ENCODE results near the gene MTCL1. TPM values are rescaled to one million over a fixed set of nuclear protein-coding genes. Genes with fewer than 3 reads are reported as not detected.

Gene MTCL1
- total RNA-seq, 1 experiment from 2014 or later, result 50.1 TPM

DNA sequence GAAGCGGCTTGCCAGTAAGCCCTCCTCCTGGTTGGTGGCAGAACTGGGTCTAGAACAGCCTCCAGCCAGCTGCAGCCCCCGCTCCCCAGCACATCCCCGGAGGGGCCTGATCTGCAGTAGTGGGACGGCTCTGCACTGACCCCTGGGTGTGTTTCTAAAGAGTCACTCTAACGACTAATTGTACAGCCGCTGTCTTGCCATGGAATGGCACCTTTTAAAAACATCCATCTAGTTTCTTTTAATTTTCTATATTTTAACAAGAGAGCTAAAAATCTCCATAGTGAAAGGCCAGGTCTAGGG is 82.0 kb downstream of the MTCL1 start:
- intact Hi-C loops (cut with micrococcal nuclease; ENCODE audit: unreplicated experiment), result no loop called here
- TF ChIP-seq, protein P1, sequence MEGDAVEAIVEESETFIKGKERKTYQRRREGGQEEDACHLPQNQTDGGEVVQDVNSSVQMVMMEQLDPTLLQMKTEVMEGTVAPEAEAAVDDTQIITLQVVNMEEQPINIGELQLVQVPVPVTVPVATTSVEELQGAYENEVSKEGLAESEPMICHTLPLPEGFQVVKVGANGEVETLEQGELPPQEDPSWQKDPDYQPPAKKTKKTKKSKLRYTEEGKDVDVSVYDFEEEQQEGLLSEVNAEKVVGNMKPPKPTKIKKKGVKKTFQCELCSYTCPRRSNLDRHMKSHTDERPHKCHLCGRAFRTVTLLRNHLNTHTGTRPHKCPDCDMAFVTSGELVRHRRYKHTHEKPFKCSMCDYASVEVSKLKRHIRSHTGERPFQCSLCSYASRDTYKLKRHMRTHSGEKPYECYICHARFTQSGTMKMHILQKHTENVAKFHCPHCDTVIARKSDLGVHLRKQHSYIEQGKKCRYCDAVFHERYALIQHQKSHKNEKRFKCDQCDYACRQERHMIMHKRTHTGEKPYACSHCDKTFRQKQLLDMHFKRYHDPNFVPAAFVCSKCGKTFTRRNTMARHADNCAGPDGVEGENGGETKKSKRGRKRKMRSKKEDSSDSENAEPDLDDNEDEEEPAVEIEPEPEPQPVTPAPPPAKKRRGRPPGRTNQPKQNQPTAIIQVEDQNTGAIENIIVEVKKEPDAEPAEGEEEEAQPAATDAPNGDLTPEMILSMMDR (IDR thresholded peaks at IDR 0.05), result no peak
- TF ChIP-seq, protein P2, sequence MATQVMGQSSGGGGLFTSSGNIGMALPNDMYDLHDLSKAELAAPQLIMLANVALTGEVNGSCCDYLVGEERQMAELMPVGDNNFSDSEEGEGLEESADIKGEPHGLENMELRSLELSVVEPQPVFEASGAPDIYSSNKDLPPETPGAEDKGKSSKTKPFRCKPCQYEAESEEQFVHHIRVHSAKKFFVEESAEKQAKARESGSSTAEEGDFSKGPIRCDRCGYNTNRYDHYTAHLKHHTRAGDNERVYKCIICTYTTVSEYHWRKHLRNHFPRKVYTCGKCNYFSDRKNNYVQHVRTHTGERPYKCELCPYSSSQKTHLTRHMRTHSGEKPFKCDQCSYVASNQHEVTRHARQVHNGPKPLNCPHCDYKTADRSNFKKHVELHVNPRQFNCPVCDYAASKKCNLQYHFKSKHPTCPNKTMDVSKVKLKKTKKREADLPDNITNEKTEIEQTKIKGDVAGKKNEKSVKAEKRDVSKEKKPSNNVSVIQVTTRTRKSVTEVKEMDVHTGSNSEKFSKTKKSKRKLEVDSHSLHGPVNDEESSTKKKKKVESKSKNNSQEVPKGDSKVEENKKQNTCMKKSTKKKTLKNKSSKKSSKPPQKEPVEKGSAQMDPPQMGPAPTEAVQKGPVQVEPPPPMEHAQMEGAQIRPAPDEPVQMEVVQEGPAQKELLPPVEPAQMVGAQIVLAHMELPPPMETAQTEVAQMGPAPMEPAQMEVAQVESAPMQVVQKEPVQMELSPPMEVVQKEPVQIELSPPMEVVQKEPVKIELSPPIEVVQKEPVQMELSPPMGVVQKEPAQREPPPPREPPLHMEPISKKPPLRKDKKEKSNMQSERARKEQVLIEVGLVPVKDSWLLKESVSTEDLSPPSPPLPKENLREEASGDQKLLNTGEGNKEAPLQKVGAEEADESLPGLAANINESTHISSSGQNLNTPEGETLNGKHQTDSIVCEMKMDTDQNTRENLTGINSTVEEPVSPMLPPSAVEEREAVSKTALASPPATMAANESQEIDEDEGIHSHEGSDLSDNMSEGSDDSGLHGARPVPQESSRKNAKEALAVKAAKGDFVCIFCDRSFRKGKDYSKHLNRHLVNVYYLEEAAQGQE (IDR thresholded peaks at IDR 0.05; ENCODE audit: insufficient read depth in 1 of 2, low read depth in 2 of 2, low read length in 1 of 2), result no peak
- TF ChIP-seq SIN3A (IDR thresholded peaks at IDR 0.05; ENCODE audit: borderline replicate concordance, insufficient read depth, low read depth, low read length), result no peak
- no peak for TF ChIP-seq TCF7L2 (IDR thresholded peaks at IDR 0.05; ENCODE audit: low read depth, low read length)
- no peak for TF ChIP-seq POLR2AphosphoS5 (IDR thresholded peaks at IDR 0.05; ENCODE audit: low read depth, low read length)
- CTCF ChIA-PET, result no interaction called here
- POLR2A ChIA-PET, result no interaction called here
- no peak overlapping the region for H3K4me3 ChIP-seq (ENCODE audit: low read depth in 2 of 2, low read length in 2 of 2)
- H3K9me3 ChIP-seq (ENCODE audit: control insufficient read depth, insufficient read depth, low read depth, low read length), result no peaks in the 10 kb centered on the region
- peaks cover 5% of the 10 kb centered on the region; the same call in 1 of the 2 replicates for H3K36me3 ChIP-seq (ENCODE audit: control insufficient read depth, insufficient read depth, low read length)
- in situ Hi-C loops (cut with HindIII; ENCODE audit: low pct_unique_long_range_greater_than_20kb, low sequenced_read_pairs), result no loop called here
- no peak overlapping the region for H3K27ac ChIP-seq (ENCODE audit: low read length)
- BruUV-seq (replicated peaks), result no TSS peak
- DNase-seq (ENCODE audit: low read depth, low spot score) (no peak), ATAC-seq (no peak)
- H3K4me1 ChIP-seq (ENCODE audit: control insufficient read depth, insufficient read depth, low read length), result peaks cover 9% of the 10 kb centered on the region; the same call in 1 of the 2 replicates
- H3K27me3 ChIP-seq (ENCODE audit: control insufficient read depth, insufficient read depth, low read length), result no peaks in the 10 kb centered on the region

DNA sequence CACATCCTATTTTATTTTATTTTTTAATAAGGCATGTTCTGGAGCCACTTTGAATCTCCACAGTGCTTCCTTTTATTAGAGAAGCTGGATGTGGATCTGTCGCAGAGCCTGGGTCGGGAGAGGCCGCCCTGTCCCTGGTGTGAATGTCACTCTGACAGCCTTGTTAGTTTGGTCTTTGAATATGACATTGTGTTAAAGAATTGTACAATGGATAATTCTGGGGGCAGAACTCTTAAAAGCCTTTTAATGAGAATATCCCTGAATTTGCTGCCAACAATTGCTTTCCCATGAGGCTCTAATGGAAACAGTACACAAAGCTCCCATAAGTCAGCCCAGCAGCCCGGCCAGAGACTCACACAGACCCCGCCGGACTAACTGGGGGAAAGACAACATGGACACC is 82.4 kb downstream of the MTCL1 start:
- ChIA-PET POLR2A (no interaction called here), CTCF (no interaction called here)
- Histone ChIP-seq H3K4me3 (ENCODE audit: low read depth in 2 of 2, low read length in 2 of 2) (no peak overlapping the region), H3K4me1 (ENCODE audit: control insufficient read depth, insufficient read depth, low read length) (peaks cover 9% of the 10 kb centered on the region), H3K36me3 (ENCODE audit: control insufficient read depth, insufficient read depth, low read length) (peaks cover 5% of the 10 kb centered on the region; the same call in 1 of the 2 replicates), H3K27me3 (ENCODE audit: control insufficient read depth, insufficient read depth, low read length) (no peaks in the 10 kb centered on the region), H3K27ac (ENCODE audit: low read length) (no peak overlapping the region), H3K9me3 (ENCODE audit: control insufficient read depth, insufficient read depth, low read depth, low read length) (no peaks in the 10 kb centered on the region)
- TF ChIP-seq SIN3A (IDR thresholded peaks at IDR 0.05; ENCODE audit: borderline replicate concordance, insufficient read depth, low read depth, low read length), result no peak
- no peak for TF ChIP-seq POLR2AphosphoS5 (IDR thresholded peaks at IDR 0.05; ENCODE audit: low read depth, low read length)
- TF ChIP-seq, protein P1 (IDR thresholded peaks at IDR 0.05), result no peak
- TF ChIP-seq, protein P2 (IDR thresholded peaks at IDR 0.05; ENCODE audit: insufficient read depth in 1 of 2, low read depth in 2 of 2, low read length in 1 of 2), result no peak
- no peak for TF ChIP-seq TCF7L2 (IDR thresholded peaks at IDR 0.05; ENCODE audit: low read depth, low read length)
- ATAC-seq (no peak), DNase-seq (ENCODE audit: low read depth, low spot score) (no peak)
- in situ Hi-C loops (cut with HindIII; ENCODE audit: low pct_unique_long_range_greater_than_20kb, low sequenced_read_pairs), result no loop called here
- intact Hi-C loops (cut with micrococcal nuclease; ENCODE audit: unreplicated experiment), result no loop called here
- BruUV-seq (replicated peaks), result no TSS peak
